Testis (tissue), 2 donors: ENCODE measurements around the gene KCNIP1.

ENCODE experiments used
- POLR2A ChIP-seq: fragments of 450-650 bp; IDR thresholded peaks from one replicate; pipeline ENCODE4 v1.6.1; 2017; ENCODE audit warnings: antibody characterized with exemption, mild to moderate bottlenecking, moderate library complexity
- TF ChIP-seq, protein P1 (sequence below), 3 experiments: fragments of 450-650 bp in 2 of 3; fragments of 200-600 bp in 1 of 3; sonication (generic) in 1 of 3; IDR thresholded peaks; one replicate each; pipeline ENCODE4 v1.5.1; 2016 to 2019; ENCODE audit warnings: antibody characterized with exemption in 3 of 3, mild to moderate bottlenecking in 2 of 3, moderate library complexity in 1 of 3

GRCh38 chr5:170716396-170716795, 212.6 kb downstream of the KCNIP1 start:
- TF ChIP-seq, protein P1, sequence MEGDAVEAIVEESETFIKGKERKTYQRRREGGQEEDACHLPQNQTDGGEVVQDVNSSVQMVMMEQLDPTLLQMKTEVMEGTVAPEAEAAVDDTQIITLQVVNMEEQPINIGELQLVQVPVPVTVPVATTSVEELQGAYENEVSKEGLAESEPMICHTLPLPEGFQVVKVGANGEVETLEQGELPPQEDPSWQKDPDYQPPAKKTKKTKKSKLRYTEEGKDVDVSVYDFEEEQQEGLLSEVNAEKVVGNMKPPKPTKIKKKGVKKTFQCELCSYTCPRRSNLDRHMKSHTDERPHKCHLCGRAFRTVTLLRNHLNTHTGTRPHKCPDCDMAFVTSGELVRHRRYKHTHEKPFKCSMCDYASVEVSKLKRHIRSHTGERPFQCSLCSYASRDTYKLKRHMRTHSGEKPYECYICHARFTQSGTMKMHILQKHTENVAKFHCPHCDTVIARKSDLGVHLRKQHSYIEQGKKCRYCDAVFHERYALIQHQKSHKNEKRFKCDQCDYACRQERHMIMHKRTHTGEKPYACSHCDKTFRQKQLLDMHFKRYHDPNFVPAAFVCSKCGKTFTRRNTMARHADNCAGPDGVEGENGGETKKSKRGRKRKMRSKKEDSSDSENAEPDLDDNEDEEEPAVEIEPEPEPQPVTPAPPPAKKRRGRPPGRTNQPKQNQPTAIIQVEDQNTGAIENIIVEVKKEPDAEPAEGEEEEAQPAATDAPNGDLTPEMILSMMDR (IDR thresholded peaks at IDR 0.05): no peak
- no peak for TF ChIP-seq POLR2A
